ENCODE results near the gene DPYD.

DPYD gene

GRCh38 chr1:97084546-97084945 lies 836.3 kb downstream of the DPYD start:
- no peak for TF ChIP-seq CTCF (IDR thresholded peaks at IDR 0.05; ENCODE audit: borderline replicate concordance, insufficient read depth, low read depth, low read length)
- no peak overlapping the region for H3K4me3 ChIP-seq (ENCODE audit: low read depth, low read length)

- TF ChIP-seq CTCF (IDR thresholded peaks at IDR 0.05; ENCODE audit: borderline replicate concordance, insufficient read depth, low read depth, low read length) = no peak
- H3K4me3 ChIP-seq (ENCODE audit: low read depth, low read length) = no peak overlapping the region
Measured at GRCh38 chr1:97082160-97082848, 838.5 kb downstream of the DPYD start.

- TF ChIP-seq CTCF (IDR thresholded peaks at IDR 0.05; ENCODE audit: borderline replicate concordance, insufficient read depth, low read depth, low read length) = no peak
- no peak overlapping the region for H3K4me3 ChIP-seq (ENCODE audit: low read depth, low read length)
Measured at GRCh38 chr1:97078872-97079271, 842.0 kb downstream of the DPYD start.

- TF ChIP-seq CTCF (IDR thresholded peaks at IDR 0.05; ENCODE audit: borderline replicate concordance, insufficient read depth, low read depth, low read length) = no peak
- no peak overlapping the region for H3K4me3 ChIP-seq (ENCODE audit: low read depth, low read length)
Measured at GRCh38 chr1:97077221-97077620, 843.6 kb downstream of the DPYD start.

DNA sequence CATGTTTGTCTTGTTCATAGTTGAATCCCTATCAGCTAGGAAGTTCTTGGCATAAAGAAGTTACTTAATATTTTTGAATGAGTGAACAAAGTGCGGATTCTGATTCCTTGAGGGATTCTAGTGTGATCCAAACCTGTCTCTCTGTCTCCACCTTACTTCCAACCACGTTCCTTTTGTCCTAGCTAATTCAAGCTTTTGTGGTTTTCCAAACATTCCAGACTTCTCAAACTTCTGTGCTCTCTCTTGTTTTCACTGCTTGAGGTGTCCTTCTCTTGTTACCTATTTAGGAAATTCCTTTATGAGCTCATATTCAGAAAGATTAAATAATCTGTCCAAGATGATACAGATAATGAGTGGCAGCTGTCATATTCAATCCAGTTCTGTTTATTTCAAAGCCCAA lies 846.1 kb downstream of the DPYD start:
- TF ChIP-seq CTCF (IDR thresholded peaks at IDR 0.05; ENCODE audit: borderline replicate concordance, insufficient read depth, low read depth, low read length) = no peak
- no peak overlapping the region for H3K4me3 ChIP-seq (ENCODE audit: low read depth, low read length)

DNA sequence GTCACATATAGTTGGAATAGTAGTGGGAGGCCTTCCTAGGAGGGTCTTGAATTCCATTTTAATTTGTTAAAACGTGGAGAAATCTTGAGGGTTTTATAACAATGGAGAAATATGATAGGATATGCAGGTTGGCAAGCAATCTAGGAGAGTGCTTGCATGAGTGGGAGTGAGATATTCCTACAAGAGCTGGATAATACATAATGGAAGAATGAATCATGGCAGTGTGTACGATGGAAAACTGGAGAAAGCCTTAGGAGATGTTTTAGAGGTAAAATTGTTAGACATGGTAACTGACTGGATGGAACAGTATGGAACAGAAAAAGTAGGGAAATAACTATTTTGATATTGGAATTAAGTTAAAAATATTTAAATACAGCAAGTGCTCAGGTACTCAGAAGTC lies 846.9 kb downstream of the DPYD start:
- no peak for TF ChIP-seq CTCF (IDR thresholded peaks at IDR 0.05; ENCODE audit: borderline replicate concordance, insufficient read depth, low read depth, low read length)
- H3K4me3 ChIP-seq (ENCODE audit: low read depth, low read length) = no peak overlapping the region

DNA sequence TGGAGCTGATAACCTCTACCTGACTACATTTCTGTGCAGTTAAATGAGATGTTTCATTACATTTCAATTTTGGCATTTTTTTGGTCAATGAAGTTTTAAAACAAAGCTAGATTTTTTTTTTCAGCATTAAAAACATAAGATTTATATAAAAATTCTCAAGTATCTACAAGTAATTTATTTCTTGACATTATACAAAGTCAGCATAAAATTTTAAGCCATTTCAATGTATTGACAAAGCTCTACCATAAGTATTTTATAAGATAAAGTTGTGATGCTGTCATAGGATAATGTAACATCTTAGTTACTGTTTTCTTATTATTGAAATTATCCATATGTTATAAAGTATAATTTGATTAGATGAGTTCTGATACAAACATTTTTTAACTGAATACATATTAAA lies 847.7 kb downstream of the DPYD start:
- TF ChIP-seq CTCF (IDR thresholded peaks at IDR 0.05; ENCODE audit: borderline replicate concordance, insufficient read depth, low read depth, low read length) = no peak
- no peak overlapping the region for H3K4me3 ChIP-seq (ENCODE audit: low read depth, low read length)
